Colonic mucosa (tissue), 4 donors: Measurements from ENCODE around the gene MIXL1. TPM values are rescaled to one million over a fixed set of nuclear protein-coding genes. Genes with fewer than 3 reads are reported as not detected.

ENCODE experiments used
- DNase-seq: peaks from one replicate; pipeline ENCODE4 v3.0.0-alpha.2; 2020
- H3K27ac ChIP-seq: fragments of 200-600 bp; one replicate; pipeline ENCODE4 v1.8.0; 2021
- H3K27me3 ChIP-seq: fragments of 200-600 bp; one replicate; pipeline ENCODE4 v1.8.0; 2021
- H3K36me3 ChIP-seq: fragments of 200-600 bp; one replicate; pipeline ENCODE4 v1.8.0; 2021
- H3K4me1 ChIP-seq: fragments of 200-600 bp; one replicate; pipeline ENCODE4 v1.8.0; 2021; ENCODE audit warnings: mild to moderate bottlenecking
- H3K4me3 ChIP-seq: fragments of 200-600 bp; one replicate; pipeline ENCODE4 v1.8.0; 2021
- H3K9ac ChIP-seq, 2 donors: one replicate each; pipeline ENCODE4 v1.7.0; 2013; ENCODE audit warnings: control low read depth in 2 of 2, low read depth in 2 of 2, low read length in 2 of 2
- H3K9me3 ChIP-seq: fragments of 200-600 bp; one replicate; pipeline ENCODE4 v1.8.0; 2021
- intact Hi-C: fragments of 100-400 bp; cut with DNase I; formaldehyde crosslinking; loops from one replicate; pipeline ENCODE4 v1.14.1; 2022
- total RNA-seq, 2 donors: library from RNA; stranded (reverse); fragmentation: NEBNext Ultra II Directional in 1 of 2; extraction: Animal tissue kit (Norgen Biotek cat#: 25700) in 1 of 2; gene quantifications; one replicate each; pipeline ENCODE4 v1.2.1, GENCODE V29; 2021
- TF ChIP-seq, protein P1 (sequence below): fragments of 200-600 bp; IDR thresholded peaks from one replicate; pipeline ENCODE4 v1.8.0; 2022; ENCODE audit warnings: antibody characterized with exemption, mild to moderate bottlenecking
- donor health status: healthy.
- donor health status: DM: no; HTN: no; CAD: no.
- donor health status: DM: no; HTN: no; CAD: no.

Gene MIXL1
- total RNA-seq, 2 donors from 2014 or later: not detected

DNA sequence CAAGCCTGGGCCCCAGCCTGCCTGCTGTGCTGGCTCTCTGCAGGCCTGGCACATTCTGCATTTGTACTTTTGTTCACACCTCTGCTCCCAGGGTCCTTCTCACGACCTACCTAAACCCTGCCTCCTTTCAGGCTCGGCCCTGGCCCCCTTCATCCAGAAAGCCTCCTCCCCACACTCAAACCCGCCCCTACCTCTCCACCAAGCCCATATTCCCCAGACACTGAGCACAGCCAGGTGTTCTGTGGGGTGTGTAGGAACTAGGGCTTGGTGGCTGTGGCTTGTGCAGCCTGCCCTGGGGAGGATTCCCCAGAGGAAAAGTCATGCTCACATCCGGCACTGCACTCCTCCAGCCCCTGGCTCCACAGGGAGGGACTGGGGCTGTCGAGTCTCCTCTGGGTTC is 8.2 kb upstream of the MIXL1 start:
- TF ChIP-seq, protein P1, sequence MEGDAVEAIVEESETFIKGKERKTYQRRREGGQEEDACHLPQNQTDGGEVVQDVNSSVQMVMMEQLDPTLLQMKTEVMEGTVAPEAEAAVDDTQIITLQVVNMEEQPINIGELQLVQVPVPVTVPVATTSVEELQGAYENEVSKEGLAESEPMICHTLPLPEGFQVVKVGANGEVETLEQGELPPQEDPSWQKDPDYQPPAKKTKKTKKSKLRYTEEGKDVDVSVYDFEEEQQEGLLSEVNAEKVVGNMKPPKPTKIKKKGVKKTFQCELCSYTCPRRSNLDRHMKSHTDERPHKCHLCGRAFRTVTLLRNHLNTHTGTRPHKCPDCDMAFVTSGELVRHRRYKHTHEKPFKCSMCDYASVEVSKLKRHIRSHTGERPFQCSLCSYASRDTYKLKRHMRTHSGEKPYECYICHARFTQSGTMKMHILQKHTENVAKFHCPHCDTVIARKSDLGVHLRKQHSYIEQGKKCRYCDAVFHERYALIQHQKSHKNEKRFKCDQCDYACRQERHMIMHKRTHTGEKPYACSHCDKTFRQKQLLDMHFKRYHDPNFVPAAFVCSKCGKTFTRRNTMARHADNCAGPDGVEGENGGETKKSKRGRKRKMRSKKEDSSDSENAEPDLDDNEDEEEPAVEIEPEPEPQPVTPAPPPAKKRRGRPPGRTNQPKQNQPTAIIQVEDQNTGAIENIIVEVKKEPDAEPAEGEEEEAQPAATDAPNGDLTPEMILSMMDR: no peak
- Histone ChIP-seq H3K27ac (no peak overlapping the region), H3K4me3 (no peak overlapping the region), H3K27me3 (no peaks in the 10 kb centered on the region), H3K4me1 (no peaks in the 10 kb centered on the region), H3K9ac (no peak overlapping the region), H3K36me3 (no peaks in the 10 kb centered on the region), H3K9me3 (no peaks in the 10 kb centered on the region)
- intact Hi-C loops: no loop called here
- DNase-seq: no peak

DNA sequence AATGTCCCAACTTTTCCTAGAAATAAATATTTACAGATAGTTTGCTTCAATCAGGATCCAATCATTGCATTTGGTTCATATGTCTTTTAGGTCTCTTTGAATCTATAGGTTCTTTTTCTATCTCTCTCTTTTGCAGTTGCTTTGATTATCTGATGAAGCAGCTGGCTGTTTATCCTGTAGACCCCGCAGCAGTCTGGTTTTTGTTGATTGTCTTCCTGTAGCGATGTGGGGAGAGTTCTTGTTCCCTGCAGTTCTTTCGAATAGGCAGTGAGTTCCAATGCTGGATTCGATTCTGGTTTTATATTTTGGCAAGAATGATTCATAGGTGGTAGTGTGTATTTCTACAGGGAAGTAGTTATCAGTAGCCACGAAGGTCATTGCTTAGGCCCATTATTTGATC is 7.4 kb upstream of the MIXL1 start:
- intact Hi-C loops: no loop called here
- TF ChIP-seq, protein P1: no peak
- no peaks in the 10 kb centered on the region for H3K9me3 ChIP-seq
- no peak overlapping the region for H3K27ac ChIP-seq
- H3K36me3 ChIP-seq: no peaks in the 10 kb centered on the region
- no peaks in the 10 kb centered on the region for H3K27me3 ChIP-seq
- no peak for DNase-seq
- H3K4me3 ChIP-seq: no peak overlapping the region
- H3K9ac ChIP-seq: no peak overlapping the region
- H3K4me1 ChIP-seq: no peaks in the 10 kb centered on the region

- H3K4me1 ChIP-seq: no peaks in the 10 kb centered on the region
- no peaks in the 10 kb centered on the region for H3K27me3 ChIP-seq
- intact Hi-C loops: no loop called here
- no peak overlapping the region for H3K9ac ChIP-seq
- no peak for DNase-seq
- TF ChIP-seq, protein P1: no peak
- H3K9me3 ChIP-seq: no peaks in the 10 kb centered on the region
- no peak overlapping the region for H3K27ac ChIP-seq
- no peak overlapping the region for H3K4me3 ChIP-seq
- H3K36me3 ChIP-seq: no peaks in the 10 kb centered on the region
Measured at GRCh38 chr1:226217273-226217672, 6.2 kb upstream of the MIXL1 start.

GRCh38 chr1:226220473-226221189 is 2.8 kb upstream of the MIXL1 start:
- H3K27ac ChIP-seq: no peak overlapping the region
- peaks cover 4% of the 10 kb centered on the region for H3K27me3 ChIP-seq
- no peak for DNase-seq
- H3K4me3 ChIP-seq: no peak overlapping the region
- H3K36me3 ChIP-seq: no peaks in the 10 kb centered on the region
- TF ChIP-seq, protein P1: no peak
- H3K9me3 ChIP-seq: no peaks in the 10 kb centered on the region
- H3K9ac ChIP-seq: no peak overlapping the region
- no peaks in the 10 kb centered on the region for H3K4me1 ChIP-seq
- intact Hi-C loops: no loop called here

DNA sequence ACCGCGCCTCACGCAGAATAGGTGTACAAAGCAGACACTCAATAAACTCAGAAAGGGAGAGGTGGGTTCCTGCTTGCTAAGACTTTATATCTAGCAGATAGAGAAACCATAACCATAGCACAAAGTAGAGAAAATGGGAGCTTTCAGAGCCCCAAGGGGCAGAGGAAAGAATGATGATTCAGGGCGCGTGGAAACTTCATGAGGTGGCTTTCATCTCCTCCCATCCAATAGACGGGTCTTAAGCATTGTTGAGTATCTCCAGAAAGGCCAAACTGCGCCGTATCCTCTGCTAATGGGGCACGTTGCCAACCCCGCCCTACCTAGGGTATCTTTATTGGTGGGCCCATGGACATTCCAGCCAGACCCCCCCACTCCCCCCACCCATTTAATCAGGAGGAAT is 778 bp upstream of the MIXL1 start:
- intact Hi-C loops: no loop called here
- Histone ChIP-seq H3K9ac (no peak overlapping the region), H3K4me3 (no peak overlapping the region), H3K27ac (no peak overlapping the region), H3K27me3 (peaks cover 4% of the 10 kb centered on the region), H3K36me3 (no peaks in the 10 kb centered on the region), H3K4me1 (no peaks in the 10 kb centered on the region), H3K9me3 (no peaks in the 10 kb centered on the region)
- TF ChIP-seq, protein P1: no peak
- DNase-seq: no peak
